Hematopoietic multipotent progenitor cell treated with erythropoietin and hydrocortisone succinate and interleukin-3 and kit ligand, for 4 days (in vitro differentiated cells): Measurements from ENCODE around the gene ST3GAL4.

Source experiments
- DNase-seq: peaks from one replicate; pipeline ENCODE4 v3.0.0-alpha.2; 2015

The ST3GAL4 gene

GRCh38 chr11:126331286-126331685 lies 24.2 kb upstream of the ST3GAL4 start:
- DNase-seq = no peak

DNA sequence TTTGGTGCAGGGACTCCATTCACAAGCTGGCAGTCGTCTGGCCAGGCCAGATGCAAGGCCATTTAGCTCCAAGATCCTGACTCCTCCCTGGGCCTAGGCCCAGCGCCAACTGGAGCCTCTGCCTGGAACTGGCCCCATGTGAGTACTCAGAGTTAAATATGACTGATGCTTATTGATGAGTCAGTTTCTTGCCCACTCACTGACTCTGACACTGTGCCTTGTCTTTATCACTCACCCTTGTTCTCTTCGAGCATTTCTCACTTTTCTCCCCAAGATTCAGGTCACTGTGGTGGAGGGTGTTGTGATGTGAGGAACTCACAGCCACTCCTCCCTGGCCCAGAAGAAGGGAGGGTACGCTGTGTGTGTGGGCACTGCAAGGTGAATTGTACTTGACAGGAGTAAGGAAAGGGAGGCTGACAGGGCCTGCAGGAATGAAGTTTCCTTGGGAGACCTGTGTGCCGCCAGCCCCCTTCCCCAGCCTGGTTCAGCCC lies 23.2 kb upstream of the ST3GAL4 start:
- DNase-seq = no peak

DNA sequence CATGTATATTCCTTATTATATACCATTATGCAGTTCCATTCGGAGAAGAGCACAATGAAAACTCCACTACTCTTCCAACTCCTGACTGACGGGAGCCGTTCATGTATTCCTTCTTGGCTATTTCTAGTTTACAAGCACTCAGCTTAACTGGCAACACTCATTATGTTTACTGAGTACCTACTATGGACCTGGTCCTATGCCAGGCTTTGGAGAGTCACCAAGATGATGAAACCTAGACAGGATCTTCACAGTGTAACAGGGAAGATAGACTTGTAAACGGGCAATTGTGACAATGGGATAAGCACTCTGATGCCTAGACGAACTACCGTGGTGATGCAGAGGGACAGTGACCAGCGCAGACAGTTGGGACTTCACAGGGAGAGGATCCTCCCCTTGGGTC lies 22.3 kb upstream of the ST3GAL4 start:
- no peak for DNase-seq

DNA sequence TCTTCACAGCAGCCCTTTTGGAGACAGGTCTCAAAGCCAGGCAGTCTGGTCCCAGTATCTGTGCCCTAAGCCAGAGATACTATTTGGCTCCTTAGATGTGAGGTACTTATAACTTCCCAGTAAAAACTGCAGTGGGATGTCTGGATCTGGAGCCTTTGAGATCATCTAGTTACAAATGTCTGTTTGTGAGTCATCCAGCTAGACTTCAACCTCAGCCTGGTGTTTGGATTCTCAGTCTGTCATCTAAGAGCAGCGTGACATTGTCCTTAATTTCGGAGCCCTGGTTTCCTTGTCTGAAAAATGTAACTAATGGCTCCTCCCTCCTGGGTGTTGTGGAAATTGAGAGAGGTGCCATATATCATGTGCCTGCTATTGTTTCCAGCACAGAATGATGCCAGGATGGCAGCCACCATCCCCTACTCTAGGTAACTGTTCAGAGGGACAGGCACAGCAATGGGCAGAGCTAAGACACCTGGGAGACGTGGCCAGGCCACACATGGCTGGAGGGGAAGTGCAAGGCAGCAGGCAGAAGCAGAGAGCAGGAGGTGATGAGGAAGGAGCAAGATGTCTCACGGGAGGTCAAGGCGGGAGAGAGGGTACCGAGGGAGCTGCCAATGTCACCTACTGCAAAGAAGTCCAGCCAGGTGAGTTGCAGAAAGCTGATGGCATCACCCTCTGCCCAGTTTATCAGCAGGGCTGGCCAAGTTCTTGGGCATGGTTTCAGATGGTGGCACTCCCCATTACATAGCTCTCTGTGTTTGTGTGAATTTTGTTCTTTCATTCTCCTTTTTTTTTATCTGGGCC lies 20.6 kb upstream of the ST3GAL4 start:
- no peak for DNase-seq

DNA sequence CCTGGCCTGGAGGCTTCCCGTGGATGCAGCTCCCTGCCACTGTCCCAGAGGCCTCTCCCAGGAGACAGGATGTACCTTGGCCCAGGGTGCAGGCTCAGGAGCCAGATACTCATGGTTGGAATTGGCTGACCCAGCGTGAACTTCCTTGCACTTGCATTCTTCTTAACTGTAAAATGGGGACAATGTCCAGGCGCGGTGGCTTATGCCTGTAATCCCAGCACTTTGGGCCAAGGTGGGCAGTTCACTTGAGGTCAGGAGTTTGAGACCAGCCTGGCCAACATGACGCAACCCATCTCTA lies 20.1 kb upstream of the ST3GAL4 start:
- DNase-seq = no peak

DNA sequence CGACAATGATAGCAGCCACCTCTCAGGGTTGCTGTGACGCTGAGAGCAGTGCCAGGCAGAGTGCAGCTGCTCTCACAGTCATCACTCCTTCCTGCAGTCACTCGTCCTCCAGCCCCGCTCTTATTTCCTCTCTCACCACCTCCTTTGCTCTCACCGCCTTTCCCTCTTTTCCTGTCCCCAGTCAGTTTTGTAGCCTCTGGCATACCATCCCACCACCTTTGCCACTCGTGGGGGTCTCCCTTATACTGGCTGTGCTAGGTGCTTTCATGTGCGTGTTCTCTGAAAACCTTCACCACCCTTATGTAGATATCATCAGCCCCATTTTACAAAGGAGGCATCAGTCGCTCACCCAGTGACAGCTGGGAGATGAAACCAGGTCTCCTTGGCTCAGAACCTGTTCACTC lies 19.3 kb upstream of the ST3GAL4 start:
- peak; percentile 44 for DNase-seq

DNA sequence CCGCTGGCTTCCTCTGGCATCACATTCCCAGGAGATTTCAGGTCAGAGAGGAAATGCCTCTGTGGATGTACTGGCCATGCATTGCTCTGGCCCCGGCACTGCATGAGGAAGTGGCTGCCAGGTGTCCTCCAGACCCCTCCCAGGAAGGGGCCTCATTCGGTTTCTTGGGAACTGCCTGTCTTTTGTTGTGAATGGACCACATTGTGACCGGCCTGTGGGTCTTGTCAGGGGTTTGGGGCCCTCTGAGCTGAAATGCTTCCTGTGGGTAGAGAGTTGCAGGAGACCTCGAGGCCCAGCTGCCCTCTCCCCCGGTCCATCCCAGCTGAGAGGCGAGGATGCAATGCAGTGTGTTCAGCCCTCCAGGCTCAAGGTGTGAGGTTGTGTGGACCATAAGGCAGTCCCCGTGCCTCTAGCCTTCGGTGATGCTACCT lies 18.8 kb upstream of the ST3GAL4 start:
- DNase-seq = peak; percentile 50

- no peak for DNase-seq
Measured at GRCh38 chr11:126337126-126337473, 18.4 kb upstream of the ST3GAL4 start.

- DNase-seq = no peak
Measured at GRCh38 chr11:126337474-126338241, 17.8 kb upstream of the ST3GAL4 start.

DNA sequence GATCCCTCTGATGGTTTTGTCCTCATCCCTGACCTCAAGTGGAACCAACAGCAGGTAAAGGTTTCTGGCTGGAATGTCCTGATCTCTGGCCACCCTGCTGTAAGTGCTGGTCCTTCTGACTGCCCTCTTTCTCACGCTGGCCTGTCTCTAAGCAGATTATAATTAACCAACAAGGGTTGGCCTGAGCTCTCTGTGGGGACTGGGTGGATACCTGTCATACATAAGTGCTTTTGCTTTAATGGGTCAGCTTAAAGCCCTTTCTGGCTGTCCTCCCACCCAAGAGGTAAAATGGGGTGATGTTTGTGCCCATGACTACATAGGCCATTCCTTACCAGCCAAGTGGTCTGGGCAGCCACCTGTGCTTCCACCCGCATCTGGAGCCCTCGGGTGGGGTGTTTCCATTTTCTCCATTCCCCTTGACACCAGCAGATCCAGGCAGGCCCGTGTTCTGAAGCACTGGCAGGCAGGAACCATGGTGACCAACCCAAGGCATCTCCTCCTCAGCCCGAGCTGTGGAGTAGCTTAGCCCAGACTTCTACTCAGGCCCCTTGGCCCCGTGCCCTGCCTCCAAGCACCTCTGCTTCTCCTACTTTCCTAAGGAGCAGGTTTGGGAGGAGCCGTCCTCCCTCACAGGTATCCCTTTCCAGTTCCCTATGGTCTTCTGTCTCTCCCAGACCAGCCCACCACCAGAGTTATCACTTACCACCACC lies 17.0 kb upstream of the ST3GAL4 start:
- DNase-seq = no peak

- no peak for DNase-seq
Measured at GRCh38 chr11:126339073-126339862, 16.2 kb upstream of the ST3GAL4 start.

- DNase-seq = no peak
Measured at GRCh38 chr11:126339863-126340434, 15.5 kb upstream of the ST3GAL4 start.

GRCh38 chr11:126340960-126341606 lies 14.4 kb upstream of the ST3GAL4 start:
- DNase-seq = no peak

DNA sequence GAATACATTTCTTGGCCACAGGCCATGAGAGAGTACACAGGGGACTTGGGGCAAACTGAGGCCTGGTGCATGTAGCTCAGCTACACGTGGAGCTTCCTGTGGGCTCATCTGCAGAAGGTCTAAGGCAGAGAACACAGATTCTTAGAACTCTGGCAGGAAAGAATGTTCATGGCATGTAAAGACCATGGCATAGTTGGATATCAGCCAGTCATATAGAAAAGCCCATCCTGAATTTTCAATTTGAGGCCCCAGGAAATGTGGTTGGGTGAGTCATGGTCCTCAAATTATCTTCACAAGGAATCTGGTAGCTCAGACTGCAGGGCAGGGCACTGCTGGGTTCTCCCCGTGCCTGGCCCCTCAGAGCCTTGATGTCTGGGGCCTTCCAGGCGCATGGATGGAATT lies 13.7 kb upstream of the ST3GAL4 start:
- peak; percentile 77 for DNase-seq

DNA sequence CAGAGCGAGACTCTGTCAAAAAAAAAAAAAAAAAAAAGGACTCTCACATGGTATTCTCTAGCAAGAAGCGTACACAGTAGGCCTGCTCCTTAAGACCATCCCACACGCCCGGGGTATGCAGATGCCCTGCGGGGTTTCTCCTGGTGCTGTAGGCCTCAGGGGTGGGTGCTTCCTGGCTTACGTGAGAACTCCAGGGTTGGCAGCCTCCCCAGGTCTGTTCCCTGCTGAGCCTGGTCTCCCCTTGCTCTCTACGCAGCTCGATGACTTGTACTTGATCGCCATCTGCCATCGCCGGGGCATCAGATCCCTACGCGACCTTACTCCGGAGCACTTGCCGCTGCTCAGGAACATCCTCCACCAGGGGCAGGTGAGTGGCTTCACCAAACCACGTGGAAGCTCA lies 12.4 kb upstream of the ST3GAL4 start:
- DNase-seq = no peak

GRCh38 chr11:126344141-126345080 lies 11.1 kb upstream of the ST3GAL4 start:
- DNase-seq = peak; percentile 65

DNA sequence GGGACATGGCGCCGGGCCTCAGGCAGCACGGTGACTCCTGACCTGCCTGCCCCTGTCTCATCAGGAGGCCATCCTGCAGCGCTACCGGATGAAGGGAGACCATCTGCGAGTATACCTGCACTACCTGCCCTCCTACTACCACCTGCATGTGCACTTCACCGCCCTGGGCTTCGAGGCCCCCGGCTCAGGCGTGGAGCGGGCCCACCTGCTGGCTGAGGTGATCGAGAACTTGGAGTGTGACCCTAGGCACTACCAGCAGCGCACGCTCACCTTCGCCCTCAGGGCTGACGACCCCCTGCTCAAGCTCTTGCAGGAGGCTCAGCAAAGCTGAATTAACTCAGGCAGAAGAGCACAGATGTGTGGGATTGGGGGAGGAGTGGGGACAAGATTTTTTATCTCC lies 10.2 kb upstream of the ST3GAL4 start:
- no peak for DNase-seq

- peak; percentile 97 for DNase-seq
Measured at GRCh38 chr11:126345759-126346585, 9.5 kb upstream of the ST3GAL4 start.

GRCh38 chr11:126346586-126346940 lies 8.9 kb upstream of the ST3GAL4 start:
- DNase-seq = no peak

GRCh38 chr11:126346946-126347345 lies 8.5 kb upstream of the ST3GAL4 start:
- DNase-seq = peak; percentile 61
